NCI-H1105 (cell line): Measurements from ENCODE around the gene IRF8.
"Not testable (repeated sequence)": the region's sequence is repeated elsewhere in the genome, so short reads cannot be mapped to it uniquely, and the experiment has no call there.

Experiments used
- DNase-seq: peaks from one replicate; lab custom pipeline; 2025; lab: John Stamatoyannopoulos, UW

The IRF8 gene

DNA sequence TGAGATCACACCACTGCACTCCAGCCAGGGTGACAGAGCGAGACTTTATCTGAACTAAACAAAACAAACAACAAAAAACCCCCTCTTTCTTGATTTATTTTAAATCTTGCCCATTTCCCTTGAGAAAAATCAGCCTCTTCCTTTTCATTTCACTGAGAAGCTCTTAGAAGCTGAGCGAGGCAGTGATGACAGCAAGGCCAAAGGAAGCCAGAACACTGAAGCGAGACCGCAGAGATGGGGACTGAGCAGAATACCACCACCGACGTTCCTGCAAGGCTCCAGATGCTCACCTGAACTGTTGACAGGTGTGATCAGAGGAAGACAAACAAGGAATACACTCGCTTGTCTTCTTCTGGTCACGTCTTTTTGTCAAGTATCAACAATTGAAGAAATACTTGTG is 30.5 kb upstream of the IRF8 start:
- no peak for DNase-seq

DNA sequence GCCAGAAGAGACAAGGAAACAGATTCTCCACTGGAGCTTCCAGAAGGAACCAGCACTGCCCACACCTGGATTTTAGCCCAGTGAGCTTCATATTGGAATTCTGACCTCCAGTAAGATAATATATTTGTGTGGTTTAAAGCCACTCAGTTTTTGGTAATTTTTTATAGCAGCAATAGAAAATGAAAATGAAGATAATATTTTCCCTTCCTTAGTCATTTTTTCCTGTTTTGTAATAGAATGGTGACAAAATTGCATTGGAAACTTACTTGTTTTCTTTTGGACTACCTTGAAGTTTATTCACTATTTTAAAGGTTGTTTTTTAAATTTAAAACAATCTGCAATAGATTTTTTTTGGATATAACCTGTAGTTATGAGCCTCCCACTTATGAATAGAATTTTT is 29.8 kb upstream of the IRF8 start:
- no peak for DNase-seq

DNA sequence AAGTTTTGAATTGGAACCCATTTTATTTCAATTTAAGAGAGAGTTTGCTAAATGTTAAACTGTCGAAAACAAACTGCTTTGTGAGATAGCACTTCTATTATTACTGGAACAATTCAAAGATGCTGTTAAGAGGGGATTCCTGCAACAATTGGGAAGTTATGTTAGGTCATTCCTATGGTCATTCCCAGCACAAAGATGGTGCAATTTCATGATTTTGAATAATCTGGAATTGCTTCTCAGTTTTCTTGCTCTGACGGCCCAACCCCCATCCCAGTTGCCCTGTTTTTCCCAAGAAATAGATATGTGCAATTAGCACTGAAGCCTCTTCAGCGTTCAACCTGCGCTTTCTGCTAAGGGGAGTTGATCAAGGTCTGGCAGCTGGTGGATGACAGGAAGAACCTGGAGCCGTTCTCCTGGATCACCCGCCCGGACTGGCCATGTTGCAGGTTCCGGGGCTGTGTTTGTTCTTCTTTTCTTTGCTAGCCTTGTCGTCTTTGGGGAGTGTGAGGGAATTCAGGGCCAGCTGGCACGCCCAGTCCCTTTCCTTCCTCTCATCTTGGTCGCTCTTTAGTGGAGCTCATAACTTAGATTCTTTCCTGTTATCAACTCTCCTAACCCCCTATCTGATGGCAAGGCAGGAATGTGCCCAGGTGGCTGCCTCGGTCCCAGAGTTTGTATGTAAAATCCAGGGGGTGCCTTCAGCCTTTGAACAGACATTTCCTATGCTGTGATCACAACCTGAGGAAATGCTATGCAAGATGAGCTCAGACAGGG is 29.0 kb upstream of the IRF8 start:
- no peak for DNase-seq

DNA sequence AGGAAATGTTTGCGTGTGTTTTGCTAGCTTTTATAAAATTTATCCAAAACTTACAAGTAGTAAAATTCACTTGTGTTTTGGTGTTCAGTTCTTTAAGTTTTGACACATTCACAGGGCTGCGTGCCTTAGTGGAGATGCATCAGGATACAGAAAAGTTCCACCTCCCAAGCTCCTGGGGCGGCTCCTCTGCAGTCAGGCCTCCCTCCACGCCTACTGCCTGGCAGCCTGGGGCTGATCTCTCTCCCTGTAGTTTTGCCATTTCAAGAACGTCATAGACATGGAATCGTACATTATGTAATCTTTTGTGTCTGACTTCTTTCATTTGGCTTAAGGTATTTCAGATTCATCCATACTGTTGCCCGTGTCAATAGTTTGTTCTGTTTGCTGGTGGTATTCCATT is 27.2 kb upstream of the IRF8 start:
- no peak for DNase-seq

DNA sequence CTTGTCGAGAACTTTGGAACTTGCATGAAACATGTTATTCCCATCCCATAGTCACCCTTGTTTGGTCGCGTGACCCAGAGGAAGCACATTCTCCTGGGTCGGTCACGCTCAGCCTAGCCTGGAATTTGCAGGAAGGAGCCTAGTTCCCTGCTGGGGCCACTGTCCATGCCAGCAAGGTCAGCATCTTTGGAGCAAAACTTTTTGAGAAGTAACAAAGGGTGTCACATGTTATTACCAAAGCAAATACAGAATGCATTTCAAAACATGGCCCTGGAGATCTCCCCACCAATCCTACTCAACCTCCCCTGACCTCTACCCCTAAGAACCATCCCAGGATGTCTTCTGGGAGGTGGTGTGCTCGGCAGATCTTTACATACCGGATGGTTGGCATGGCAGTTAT is 26.2 kb upstream of the IRF8 start:
- no peak for DNase-seq

DNA sequence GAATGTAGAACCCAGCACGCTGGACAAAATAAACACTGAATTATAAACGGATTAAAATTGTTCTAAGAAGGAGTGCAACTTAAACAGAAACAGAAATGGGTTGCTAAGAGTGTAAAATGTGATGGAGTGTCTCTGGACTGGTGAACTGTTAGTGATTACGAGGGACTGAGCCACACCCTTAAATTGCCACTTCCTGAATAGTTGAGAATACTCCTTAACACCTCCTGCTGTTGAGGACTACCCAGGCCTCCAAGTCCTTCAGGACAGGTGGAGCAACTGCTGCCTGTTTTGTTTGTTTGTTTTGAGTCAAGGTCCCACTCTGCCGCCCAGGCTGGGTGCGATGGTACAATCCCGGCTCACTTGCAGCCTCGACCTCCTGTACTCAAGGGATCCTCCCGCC is 25.8 kb upstream of the IRF8 start:
- DNase-seq: no peak

DNA sequence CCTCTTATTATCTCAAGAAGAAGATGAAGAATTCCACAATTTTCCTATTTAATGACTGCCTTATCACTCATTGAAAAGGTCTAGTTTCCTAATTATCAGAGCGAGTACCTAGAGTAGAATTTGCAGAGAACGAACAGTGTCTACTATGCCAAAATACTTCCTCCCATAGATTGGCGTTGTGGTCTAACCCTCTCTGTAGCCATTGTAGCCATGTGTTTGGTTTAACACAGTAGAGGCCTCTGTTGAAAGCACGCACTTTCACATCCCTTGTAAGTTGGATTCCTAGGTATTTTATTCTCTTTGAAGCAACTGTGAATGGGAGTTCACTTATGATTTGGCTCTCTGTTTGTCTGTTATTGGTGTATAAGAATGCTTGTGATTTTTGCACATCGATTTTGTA is 24.9 kb upstream of the IRF8 start:
- not testable (repeated sequence) for DNase-seq

DNA sequence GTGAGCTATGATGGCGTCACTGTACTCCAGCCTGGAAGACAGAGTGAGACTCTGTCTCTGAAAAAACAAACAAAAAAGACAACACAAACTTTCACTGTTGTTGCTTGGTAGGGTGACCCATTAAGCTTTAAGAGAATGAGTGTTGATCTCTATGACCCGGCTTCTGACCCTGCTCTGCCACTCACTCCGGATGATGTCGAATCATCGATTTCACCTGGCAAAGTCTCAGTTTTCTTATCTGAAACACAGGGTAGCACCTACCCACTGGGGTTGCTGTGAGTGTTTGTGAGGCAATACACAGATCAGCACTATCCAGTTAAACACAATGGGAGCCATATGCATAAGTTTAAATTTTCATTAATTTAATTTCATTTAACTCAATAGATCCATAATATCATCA is 20.6 kb upstream of the IRF8 start:
- DNase-seq: no peak

DNA sequence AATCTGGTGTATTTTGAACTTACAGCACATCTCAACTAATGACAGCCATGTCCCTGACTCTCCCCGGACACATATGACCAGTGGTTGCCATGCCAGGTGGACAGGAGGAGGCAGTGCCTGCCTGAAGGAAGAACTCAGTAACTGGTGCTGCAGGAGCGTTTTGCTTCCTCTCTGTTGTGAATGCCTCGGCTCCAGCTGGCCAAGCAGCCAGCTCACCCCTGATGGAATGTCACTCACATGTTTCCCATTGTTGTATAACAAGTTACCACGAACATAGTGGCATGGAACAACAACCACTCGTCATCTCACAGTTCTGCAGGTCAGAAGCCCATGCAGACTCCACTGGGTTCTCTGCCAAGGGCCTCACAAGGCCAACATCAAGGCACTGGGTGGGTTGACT is 20.1 kb upstream of the IRF8 start:
- no peak for DNase-seq

DNA sequence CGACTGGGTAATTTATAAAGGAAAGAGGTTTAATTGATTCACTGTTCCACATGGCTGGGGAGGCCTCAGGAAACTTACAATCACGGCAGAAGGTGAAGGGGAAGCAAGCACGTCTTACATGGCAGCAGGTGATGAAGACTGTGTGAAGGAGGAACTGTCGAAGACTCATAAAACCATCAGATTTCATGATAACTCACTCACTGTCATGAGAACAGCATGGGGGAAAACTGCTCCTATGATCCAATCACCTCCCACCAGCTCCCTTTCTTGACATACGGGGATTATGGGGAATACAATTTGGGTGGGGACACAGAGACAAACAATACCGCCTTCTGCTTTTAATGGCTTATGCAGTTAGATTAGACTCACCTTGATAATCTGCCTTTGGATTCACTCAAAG is 19.4 kb upstream of the IRF8 start:
- no peak for DNase-seq

DNA sequence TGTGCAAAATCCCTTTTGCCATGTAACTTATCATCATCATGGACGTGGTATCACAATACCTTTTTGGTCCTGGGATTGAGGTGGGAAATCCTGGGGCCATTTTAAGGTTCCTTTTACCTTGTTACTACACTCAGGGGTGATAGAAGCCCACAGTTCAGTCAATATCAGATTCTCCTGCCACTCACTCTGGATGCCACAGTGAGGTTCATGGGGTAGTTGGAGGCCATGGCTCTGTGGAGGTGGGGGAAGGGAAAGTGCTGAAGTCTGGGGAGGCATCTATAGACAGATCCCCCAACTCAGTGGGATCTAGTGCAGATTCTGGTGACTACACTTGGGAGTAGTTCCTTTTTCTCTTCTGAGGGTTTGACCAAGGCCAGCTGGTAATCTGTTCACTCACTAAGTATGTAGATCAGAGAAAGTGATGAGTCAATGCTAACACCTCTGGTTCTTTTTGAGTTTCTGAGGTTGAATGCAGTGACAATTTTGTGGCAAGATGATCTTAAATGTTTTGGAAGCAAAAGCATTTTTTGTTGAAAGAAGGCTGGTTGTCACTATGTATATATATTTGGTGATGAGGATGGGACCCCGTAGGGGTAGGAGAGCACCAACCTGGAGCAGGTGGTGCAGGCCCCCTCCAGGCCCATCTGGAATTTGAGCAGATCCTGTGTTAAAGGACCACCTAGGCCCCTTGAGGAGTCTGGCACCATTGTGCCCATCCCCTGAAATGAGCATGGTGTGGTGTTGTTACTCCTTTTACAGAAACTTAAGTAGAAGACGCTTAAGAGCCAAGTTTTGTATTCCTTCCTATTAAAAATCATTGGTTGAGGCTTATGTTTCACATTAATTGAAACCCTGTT is 18.8 kb upstream of the IRF8 start:
- DNase-seq: no peak

DNA sequence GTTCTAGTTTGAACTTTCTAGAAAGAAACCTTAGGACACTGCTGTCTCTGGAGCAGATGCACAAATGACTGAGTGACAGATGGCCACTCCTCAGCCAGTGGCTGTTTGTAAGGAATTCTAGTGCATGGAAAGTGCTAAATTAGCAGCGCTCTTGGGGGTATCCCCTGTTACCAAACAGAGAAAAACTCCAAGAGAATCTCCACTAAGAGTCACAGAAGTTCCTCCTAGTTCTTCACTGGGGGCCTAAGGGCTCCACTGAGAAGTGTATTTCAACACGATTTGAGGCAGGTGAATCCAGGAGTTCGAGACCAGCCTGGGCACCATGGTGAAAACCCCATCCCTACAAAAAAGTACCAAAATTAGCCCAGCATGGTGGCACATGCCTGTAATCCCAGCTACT is 18.1 kb upstream of the IRF8 start:
- no peak for DNase-seq

DNA sequence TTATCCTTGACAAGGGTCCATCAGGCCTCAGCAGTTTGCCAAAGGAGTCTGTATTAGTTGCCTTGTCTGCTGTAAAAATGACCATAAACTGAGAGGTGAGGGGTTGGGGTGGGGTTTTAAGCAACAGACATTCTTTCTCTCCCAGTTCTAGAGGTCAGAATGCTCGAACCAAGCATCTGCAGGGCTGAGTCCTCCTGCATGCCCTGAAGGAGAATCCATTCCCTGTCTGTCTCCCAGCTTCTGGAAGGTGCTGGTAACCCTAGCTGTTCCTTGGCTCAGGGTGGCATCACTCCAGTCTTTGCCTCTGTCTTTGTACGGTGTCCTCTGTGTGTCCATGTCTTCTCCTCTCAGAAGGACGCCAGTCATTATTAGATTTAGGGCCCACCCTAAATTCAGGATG is 17.5 kb upstream of the IRF8 start:
- no peak for DNase-seq

DNA sequence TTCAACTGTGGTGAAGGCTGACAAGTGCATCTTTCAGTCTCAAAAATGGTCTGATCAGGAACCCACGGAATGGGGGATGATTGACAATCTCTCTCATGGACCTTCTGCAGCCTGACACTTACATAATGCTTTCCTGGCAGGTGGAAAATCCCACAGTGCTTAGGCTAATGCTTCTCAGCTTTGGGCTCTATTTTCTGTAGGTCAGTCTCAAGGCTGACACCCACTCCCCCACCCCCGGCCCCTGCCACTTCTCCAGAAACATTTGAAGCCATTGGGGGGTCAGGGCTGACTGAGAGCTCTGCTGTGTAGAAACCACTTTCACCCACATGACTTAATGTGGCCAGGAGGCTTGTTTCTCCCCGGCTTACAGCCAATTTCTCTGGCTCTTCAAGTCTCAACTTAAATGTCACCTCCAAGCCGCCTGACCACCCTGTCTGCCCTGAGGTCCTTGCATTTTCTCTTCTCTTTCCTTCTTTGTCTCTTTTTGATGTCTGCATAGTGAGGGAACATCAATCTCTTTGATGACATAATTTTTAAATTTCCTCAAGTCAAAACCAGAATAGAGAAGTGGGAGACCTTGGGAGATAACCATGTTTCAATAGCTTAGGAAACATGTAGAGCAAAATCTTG is 16.7 kb upstream of the IRF8 start:
- DNase-seq: no peak

DNA sequence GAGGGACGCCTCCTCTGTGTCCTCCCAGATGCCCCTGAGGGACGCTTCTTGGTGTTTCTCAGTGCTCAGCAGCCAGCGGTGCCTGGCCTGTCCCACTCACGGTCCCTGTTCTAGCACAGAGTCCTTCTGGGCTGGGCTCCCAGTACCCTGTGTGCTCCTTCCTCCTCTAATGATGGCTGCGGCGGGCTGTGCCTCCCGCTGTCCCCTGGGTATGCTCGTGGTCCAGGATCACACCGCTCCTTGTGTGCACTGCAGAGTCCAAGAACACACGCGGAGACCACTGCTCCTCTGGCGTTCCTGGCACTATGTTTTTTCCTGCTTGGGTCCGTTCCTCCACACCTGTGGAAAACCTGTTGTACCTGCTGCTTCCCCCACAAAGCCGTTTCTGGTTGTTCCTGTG is 15.1 kb upstream of the IRF8 start:
- DNase-seq: no peak

DNA sequence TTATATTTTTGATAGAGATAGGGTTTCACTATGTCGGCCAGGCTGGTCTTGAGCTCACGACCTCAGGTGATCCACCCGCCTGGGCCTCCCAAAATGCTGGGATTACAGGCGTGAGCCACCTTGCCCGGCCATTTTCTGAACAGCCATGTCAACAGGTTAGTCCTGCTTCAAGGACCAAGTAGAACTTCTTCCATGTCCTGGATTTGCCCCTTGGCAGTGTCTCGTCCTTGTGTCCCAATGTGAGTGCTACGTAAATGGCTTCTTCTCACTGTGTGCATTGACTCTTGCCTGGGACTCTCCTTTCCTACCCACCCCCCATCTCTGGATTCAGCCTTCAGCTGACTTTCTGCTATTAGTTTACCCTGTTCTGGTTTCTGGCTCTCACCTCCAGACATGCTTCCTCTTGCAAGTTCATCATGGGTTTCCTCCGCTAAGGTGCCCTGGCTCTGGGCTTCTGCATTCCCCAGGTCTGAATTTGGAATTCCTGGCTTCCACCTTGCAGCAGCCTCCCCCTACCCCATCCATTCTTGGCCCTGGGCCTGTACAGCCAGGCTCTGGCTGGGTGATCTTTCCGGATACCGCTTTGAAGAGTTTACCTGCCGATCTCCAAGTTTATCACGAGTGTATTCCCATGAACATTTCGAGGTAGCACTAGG is 14.0 kb upstream of the IRF8 start:
- DNase-seq: no peak

DNA sequence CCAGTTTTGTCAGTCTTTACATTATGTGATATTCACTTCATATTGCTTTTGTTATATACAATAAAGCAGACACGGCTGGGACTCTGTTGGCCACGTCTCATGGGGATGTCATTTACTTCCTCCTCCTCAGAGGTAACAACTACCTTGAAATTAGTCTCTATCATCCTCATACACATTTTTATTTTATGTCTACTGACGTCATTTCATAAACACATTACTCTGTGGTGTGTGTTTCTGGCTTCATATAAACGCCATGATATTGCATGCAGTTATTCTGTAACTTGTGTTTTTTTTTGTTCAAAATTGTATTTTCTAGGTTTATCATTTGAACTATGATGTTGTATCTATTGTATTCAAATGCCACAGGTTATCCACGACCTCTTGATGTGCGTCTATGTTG is 13.4 kb upstream of the IRF8 start:
- no peak for DNase-seq

DNA sequence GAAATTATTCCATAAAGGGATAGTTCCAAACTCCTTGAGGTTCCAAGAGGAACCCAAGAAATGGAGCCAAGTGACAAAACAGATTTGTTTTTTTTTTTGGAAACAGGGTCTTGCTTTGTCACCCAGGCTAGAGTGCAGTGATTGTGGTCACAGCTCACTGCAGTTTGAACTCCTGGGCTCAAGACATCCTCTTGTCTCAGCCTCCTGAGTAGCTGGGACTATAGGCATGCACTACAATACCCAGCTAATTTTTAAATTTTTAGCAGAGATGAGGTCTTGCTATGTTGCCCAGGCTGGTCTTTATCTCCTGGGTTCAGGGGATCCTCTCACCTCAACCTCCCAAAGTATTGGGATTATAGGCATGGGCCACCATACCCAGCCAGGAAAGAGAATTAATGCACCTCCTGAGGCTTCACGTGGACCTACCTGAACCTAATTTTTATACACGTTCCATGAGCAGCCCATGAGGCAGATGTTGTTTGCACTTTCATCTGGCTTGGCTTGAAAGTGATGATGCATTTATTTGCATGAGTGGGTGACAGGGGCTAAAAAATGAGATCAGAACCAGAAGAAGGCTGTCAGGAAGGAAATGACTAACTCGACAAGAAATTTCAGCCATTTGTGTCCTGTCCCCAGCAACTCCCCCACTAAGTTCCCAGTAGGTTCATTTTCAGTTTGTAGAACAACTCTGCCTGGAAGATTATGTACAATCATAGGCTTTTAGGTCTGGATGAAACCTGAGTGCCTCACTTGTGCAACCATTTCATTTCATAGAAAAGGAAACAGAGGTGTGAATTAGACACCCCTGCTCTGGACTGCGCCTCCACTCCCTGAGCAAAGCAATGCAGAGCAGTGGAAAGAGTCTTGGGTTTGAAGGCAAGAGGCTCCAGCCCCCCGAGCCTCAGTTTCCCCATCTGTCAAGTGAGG is 10.3 kb upstream of the IRF8 start:
- DNase-seq: no peak

DNA sequence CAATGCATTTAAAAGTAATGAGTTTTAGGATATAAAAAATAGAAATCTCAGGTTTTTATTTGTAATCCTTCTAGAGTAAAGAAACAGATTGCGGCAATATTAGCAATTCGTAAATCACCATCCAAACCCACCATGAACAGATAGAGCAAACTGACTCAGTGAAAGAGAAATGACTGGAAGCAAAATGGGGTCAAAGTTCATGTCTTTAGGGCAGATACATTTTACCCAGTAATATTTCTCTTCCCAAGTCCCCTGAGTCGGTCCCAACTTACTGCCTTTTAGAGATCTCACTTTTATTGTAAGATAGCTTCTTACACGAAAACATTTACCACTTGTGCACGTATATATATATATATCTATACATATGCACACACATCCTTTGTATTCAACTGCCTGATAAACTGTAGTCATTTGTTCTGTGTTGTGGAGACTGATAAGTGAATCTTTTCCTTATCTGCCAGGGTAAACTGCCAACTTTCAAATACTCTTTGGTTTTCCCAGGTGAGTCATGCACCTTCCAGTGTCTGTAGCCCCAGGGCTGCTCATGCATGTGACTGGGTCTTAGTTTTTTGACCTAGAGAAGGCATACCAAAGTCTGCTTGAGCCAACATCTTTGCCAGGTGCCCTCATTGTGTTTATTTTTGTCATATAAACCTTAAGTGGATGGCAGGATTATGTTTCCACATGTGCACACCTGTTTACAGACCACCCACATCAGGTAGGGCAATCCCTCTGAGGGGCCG is 7.8 kb upstream of the IRF8 start:
- peak; percentile 35 for DNase-seq

DNA sequence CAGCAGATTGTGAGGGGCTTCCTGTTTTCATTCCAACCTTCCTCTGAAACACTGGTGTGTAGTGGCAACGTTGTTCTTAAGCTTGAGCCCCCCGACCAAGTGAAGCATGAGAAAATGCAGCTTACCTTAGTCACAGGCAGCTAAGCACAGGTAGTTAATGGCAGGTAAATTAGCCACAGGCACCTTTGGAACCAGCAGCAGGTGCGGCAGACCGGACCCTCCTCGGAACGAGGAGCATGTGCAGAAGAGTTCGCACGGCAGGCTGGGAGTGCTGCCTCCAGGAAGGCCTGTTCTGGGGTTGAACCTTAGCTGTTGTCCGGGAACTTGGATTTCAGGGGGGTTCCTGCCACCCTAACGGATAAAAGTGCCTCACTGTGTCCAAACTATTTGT is 7.2 kb upstream of the IRF8 start:
- DNase-seq: peak; percentile 39

DNA sequence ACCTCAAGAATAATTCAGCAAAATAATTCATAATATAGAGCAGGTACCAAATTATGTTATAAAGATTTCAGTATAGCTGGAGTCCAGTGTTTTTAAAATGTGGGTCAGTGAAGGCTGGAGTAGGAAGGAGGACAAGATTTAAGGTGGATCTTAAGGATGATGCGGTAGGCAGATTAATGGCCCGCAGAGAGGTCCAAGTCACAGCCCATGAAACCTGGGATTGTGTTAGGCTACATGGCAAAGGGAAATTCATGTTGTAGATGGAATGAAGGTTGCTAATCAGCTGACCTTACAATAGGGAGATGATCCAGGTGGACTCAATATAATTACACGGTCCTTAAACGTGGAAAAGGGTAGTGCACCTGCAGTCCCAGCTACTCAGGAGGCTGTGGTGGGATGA is 6.2 kb upstream of the IRF8 start:
- DNase-seq: no peak
